ENCODE results near the gene SLC37A1. TPM values are rescaled to one million over a fixed set of nuclear protein-coding genes. Genes with fewer than 3 reads are reported as not detected.

Gene SLC37A1
- total and polyA plus RNA-seq, 10 donors = 6.9 to 31.4 (median 23.2) TPM

- Histone ChIP-seq H3K36me3 (peaks cover 0 to 99% (median 55%) of the 10 kb centered on the region in 6 donors), H3K27ac (no peak overlapping the region), H3K4me1 (peaks cover 0 to 12% (median 0%) of the 10 kb centered on the region in 6 donors), H3K9me3 (no peaks in the 10 kb centered on the region), H3K4me3 (no peak overlapping the region), H3K27me3 (replicated peaks in 1 of 7) (no peaks in the 10 kb centered on the region)
- TF ChIP-seq POLR2AphosphoS5 (IDR thresholded peaks at IDR 0.05) (no peak), POLR2A (IDR thresholded peaks at IDR 0.05) (no peak), CTCF (IDR thresholded peaks at IDR 0.05 in 8 of 11, conservative IDR thresholded peaks at IDR 0.05 in 3 of 11) (no peak)
- 87 to 95% (median 92%) methylated on average over 10 of the region's 10 CpGs for WGBS, 5 donors
- DNase-seq = no peak
- intact Hi-C loops (cut with DNase I; ENCODE audit: low total_unique reads) = no loop called here
These were observed 43.8 kb downstream of the SLC37A1 start for GRCh38 chr21:42557420-42557819.

DNA sequence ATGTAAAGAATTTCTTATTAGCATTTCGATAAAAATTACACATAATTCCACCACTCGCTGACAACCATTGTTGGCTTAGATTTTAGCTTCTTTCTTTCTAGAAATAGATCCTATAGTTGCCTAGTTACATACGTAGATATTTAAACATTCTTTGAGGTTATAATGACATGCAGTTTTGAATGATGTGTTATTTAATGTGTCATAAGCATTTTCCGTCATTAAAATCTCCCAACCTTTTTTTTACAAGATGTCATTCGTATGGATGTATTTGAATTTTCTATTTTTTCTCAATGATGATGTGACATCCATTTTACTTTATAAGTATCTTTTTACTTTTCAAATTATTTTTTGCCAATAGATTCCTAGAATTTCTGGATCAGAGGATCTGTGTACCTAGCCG is 44.7 kb downstream of the SLC37A1 start:
- peaks cover 0 to 100% (median 64%) of the 10 kb centered on the region in 6 donors for H3K36me3 ChIP-seq
- TF ChIP-seq POLR2A (IDR thresholded peaks at IDR 0.05) (no peak), POLR2AphosphoS5 (IDR thresholded peaks at IDR 0.05) (no peak), CTCF (IDR thresholded peaks at IDR 0.05 in 8 of 11, conservative IDR thresholded peaks at IDR 0.05 in 3 of 11) (no peak)
- no peak for DNase-seq
- no peak overlapping the region for H3K27ac ChIP-seq
- no peaks in the 10 kb centered on the region for H3K27me3 ChIP-seq (replicated peaks in 1 of 7)
- WGBS, 5 donors = 95 to 98% (median 96%) methylated on average over 6 of the region's 6 CpGs
- no peak overlapping the region for H3K4me3 ChIP-seq
- H3K4me1 ChIP-seq = peaks cover 0 to 12% (median 0%) of the 10 kb centered on the region in 6 donors
- intact Hi-C loops (cut with DNase I; ENCODE audit: low total_unique reads) = no loop called here
- H3K9me3 ChIP-seq = no peaks in the 10 kb centered on the region

DNA sequence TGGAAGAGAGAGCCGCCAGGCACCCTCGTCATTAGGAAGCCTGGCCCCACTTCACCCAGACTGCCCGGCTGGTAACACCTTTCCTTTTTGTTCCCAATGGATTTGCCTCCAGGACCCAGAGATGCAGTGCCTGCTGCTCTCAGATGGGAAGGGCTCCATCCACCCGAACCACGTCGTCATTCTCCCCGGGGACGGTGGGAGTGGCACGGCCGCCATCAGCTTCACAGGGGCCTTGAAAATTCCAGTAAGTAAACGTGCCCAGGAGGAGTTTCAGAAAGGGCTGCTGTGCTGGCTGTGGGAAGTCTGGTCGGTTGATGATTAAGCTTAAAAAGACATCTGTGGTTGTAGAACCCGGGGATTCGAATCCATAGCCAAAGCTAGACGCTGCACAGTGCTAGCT is 45.2 kb downstream of the SLC37A1 start:
- WGBS, 5 donors = 91 to 97% (median 94%) methylated on average over 15 of the region's 15 CpGs
- no peaks in the 10 kb centered on the region for H3K27me3 ChIP-seq (replicated peaks in 1 of 7)
- DNase-seq = peak; percentile 41
- H3K27ac ChIP-seq = no peak overlapping the region
- TF ChIP-seq CTCF (IDR thresholded peaks at IDR 0.05 in 8 of 11, conservative IDR thresholded peaks at IDR 0.05 in 3 of 11) = no peak
- TF ChIP-seq POLR2A (IDR thresholded peaks at IDR 0.05) = no peak
- no peak for TF ChIP-seq POLR2AphosphoS5 (IDR thresholded peaks at IDR 0.05)
- peaks cover 0 to 100% (median 69%) of the 10 kb centered on the region in 6 donors for H3K36me3 ChIP-seq
- H3K4me1 ChIP-seq = peaks cover 0 to 12% (median 0%) of the 10 kb centered on the region in 6 donors
- no peak overlapping the region for H3K4me3 ChIP-seq
- H3K9me3 ChIP-seq = no peaks in the 10 kb centered on the region
- intact Hi-C loops (cut with DNase I; ENCODE audit: low total_unique reads) = no loop called here

- peaks cover 0 to 100% (median 71%) of the 10 kb centered on the region in 6 donors for H3K36me3 ChIP-seq
- peaks cover 0 to 12% (median 0%) of the 10 kb centered on the region in 6 donors for H3K4me1 ChIP-seq
- no peak overlapping the region for H3K27ac ChIP-seq
- no peak for TF ChIP-seq POLR2A (IDR thresholded peaks at IDR 0.05)
- no peak for TF ChIP-seq POLR2AphosphoS5 (IDR thresholded peaks at IDR 0.05)
- TF ChIP-seq CTCF (IDR thresholded peaks at IDR 0.05 in 8 of 11, conservative IDR thresholded peaks at IDR 0.05 in 3 of 11) = no peak
- intact Hi-C loops (cut with DNase I; ENCODE audit: low total_unique reads) = no loop called here
- no peaks in the 10 kb centered on the region for H3K27me3 ChIP-seq (replicated peaks in 1 of 7)
- no peaks in the 10 kb centered on the region for H3K9me3 ChIP-seq
- WGBS, 5 donors = 94 to 97% (median 95%) methylated on average over 13 of the region's 13 CpGs
- peak; percentile 56 for DNase-seq
- no peak overlapping the region for H3K4me3 ChIP-seq
These were observed 45.7 kb downstream of the SLC37A1 start for GRCh38 chr21:42559326-42559725.

Measured in spleen (tissue), 11 donors.